Breast epithelium (tissue), 3 donors: ENCODE results near the gene G6PC1.

ENCODE experiments used
- CTCF ChIP-seq, 3 donors: fragments of 450-650 bp; IDR thresholded peaks; one replicate each; pipeline ENCODE4 v1.5.1; 2016 to 2017; ENCODE audit warnings: antibody characterized with exemption in 3 of 3, mild to moderate bottlenecking in 3 of 3, moderate library complexity in 3 of 3
- POLR2AphosphoS5 ChIP-seq, 3 donors: sonication (generic); formaldehyde crosslinking; IDR thresholded peaks; one replicate each; pipeline ENCODE4 v1.6.1; 2017; ENCODE audit warnings: antibody characterized with exemption in 3 of 3

DNA sequence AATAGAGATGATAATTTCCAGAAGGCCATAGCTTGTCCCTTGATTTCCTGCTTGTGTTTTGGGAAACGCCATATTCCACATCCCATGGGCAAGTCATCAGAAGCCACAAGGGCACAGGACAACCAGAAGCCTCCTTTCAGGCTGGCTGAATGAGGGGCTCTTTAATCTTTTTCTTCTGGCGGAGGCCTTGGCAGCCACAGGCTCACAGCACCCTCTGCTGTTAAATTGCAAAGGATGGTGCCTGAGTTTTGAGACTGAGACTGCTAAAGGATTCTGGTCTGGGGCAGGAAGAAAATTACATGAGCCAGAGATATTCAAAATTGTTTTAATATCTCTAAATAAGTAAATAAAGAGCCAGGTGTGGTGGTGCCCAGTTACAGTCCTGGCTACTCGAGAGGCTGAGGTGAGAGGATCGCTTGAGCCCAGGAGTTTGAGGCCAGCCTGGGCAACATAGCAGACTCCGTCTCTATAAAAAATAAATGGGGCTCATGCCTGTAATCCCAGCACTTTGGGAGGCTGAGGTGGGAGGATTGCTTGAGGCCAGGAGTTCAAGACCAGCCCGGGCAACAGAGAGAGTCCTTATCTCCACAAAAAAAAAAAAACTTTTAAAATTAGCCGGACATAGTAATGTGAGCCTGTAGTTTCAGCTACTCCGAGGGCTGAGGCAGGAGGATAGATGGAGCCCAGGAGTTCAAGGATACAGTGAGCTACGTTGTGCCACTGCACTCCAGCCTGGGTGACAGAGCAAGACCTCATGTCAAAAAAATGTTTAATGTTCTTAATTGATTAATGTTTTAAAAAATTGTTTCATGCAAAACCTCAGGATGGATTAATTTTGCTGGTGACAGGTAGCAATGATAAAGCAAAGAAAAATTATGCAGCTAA lies 37.4 kb downstream of the G6PC1 start:
- TF ChIP-seq CTCF (IDR thresholded peaks at IDR 0.05): peak in 1 of 3 donors; percentile 20
- no peak for TF ChIP-seq POLR2AphosphoS5 (IDR thresholded peaks at IDR 0.05)
